Vagina (tissue), 2 donors: ENCODE results near the gene RALGPS2.

Experiments
- CTCF ChIP-seq, 3 experiments: fragments of 450-650 bp in 2 of 3; fragments of 200-600 bp in 1 of 3; sonication (generic) in 1 of 3; IDR thresholded peaks; one replicate each; pipeline ENCODE4 v1.5.1; 2017 to 2019; ENCODE audit warnings: antibody characterized with exemption in 3 of 3, mild to moderate bottlenecking in 2 of 3, moderate library complexity in 2 of 3
- POLR2A ChIP-seq, 2 donors: fragments of 450-650 bp; IDR thresholded peaks; one replicate each; pipeline ENCODE4 v1.6.1; 2017; ENCODE audit warnings: antibody characterized with exemption in 2 of 2, mild to moderate bottlenecking in 2 of 2, moderate library complexity in 2 of 2

GRCh38 chr1:178962853-178963711, 238.0 kb downstream of the RALGPS2 start:
- TF ChIP-seq POLR2A (IDR thresholded peaks at IDR 0.05): no peak
- no peak for TF ChIP-seq CTCF (IDR thresholded peaks at IDR 0.05)
